GM10266 (cell line): ENCODE results near the gene P2RY11.

Source experiments
- DNase-seq: peaks from one replicate; pipeline ENCODE4 v3.0.0; 2012; ENCODE audit errors: extremely low spot score
- CTCF ChIP-seq: IDR thresholded peaks from 2 replicates; pipeline ENCODE4 v1.5.1; 2012; ENCODE audit warnings: mild to moderate bottlenecking, low read depth; ENCODE audit not compliant: control insufficient read depth, insufficient read depth; ENCODE audit errors: missing control alignments

P2RY11 gene

GRCh38 chr19:10104665-10105508 is 6.6 kb upstream of the P2RY11 start:
- no peak for TF ChIP-seq CTCF
- peak; percentile 82 for DNase-seq

GRCh38 chr19:10105509-10106099 is 5.9 kb upstream of the P2RY11 start:
- peak; percentile 81 for DNase-seq
- TF ChIP-seq CTCF = no peak

- no peak for TF ChIP-seq CTCF
- DNase-seq = peak; percentile 98
Measured at GRCh38 chr19:10106100-10106936, 5.2 kb upstream of the P2RY11 start, which contains the start of gene PPAN. Gene PPAN (plus strand): TSS chr19:10106362. CDS start chr19:10106395, 33 bp downstream.

GRCh38 chr19:10107254-10107653 is 4.2 kb upstream of the P2RY11 start:
- DNase-seq = no peak
- no peak for TF ChIP-seq CTCF

- TF ChIP-seq CTCF = no peak
- DNase-seq = no peak
Measured at GRCh38 chr19:10107817-10108367, 3.6 kb upstream of the P2RY11 start.

- TF ChIP-seq CTCF = no peak
- no peak for DNase-seq
Measured at GRCh38 chr19:10109528-10109927, 2.0 kb upstream of the P2RY11 start.
